NCI-H1694 treated with DMSO at 0.1 percent for 48 hours (cell line): ENCODE results near the gene LRRC70.

Experiments
- DNase-seq: peaks from one replicate; lab custom pipeline; 2025; lab: John Stamatoyannopoulos, UW

The LRRC70 gene

DNA sequence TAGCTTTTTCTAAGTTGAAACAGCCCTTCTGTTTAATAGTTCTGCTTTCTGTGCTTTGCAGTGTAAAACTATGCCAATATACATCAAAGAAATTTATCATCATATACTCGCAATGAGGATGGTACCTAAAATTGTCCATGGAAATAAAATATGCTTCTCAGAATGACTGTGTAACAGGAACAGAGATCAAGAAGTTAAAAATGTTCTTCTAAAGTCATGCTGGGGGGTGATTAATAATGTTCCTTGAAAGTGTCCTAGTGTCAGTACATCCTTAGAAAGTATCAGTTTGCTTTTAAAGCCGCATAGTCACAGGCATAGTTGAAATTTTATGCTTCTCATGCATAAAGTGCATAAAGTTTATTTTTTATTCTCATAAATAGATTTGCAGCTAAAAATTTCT is 4.0 kb upstream of the LRRC70 start:
- no peak for DNase-seq

DNA sequence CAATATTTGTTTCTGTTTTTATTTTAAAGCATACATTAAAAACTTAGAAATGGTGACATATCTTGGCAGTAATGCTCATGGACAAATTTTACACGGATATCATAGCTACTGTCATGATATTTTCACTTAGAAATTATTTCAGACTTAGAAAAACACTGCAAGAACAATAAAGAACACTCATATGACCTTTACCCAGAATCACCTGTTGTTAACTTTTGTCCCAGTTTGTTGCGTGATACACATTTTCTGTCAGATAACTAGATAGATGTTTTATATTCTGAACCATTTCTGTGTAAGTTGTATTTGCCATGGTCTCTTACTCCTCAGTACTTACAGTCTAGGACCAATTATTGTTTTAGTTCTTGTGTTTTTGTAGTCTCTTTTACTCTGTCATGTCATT is 3.6 kb upstream of the LRRC70 start:
- DNase-seq, result no peak

- no peak for DNase-seq
Measured at GRCh38 chr5:62575489-62575888, 3.1 kb upstream of the LRRC70 start.

- DNase-seq, result no peak
Measured at GRCh38 chr5:62576570-62577170, 1.9 kb upstream of the LRRC70 start.

DNA sequence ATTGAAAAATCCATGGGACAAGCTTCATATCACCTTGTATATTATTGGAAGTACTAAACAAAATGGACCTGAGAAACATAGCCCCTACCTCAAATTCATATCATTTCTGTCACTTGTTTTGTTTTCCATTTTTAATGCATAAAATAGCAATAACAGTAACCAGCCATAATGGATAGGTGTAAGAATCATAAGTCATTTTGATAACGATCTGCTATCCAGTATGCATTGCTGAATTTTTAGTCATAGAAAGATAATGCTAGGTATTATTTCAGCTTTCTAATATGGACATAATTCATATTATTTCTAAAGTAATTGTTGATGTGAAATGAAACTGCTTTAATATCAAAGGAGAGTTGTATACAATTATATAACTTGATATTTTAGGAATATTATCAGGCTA is 1.1 kb upstream of the LRRC70 start:
- no peak for DNase-seq

DNA sequence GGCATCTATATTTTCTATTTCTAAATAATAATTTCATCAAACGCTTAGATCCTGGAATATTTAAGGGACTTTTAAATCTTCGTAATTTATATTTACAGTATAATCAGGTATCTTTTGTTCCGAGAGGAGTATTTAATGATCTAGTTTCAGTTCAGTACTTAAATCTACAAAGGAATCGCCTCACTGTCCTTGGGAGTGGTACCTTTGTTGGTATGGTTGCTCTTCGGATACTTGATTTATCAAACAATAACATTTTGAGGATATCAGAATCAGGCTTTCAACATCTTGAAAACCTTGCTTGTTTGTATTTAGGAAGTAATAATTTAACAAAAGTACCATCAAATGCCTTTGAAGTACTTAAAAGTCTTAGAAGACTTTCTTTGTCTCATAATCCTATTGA is 1.1 kb downstream of the LRRC70 start:
- DNase-seq, result no peak

- no peak for DNase-seq
Measured at GRCh38 chr5:62581836-62582597, 3.4 kb downstream of the LRRC70 start.

DNA sequence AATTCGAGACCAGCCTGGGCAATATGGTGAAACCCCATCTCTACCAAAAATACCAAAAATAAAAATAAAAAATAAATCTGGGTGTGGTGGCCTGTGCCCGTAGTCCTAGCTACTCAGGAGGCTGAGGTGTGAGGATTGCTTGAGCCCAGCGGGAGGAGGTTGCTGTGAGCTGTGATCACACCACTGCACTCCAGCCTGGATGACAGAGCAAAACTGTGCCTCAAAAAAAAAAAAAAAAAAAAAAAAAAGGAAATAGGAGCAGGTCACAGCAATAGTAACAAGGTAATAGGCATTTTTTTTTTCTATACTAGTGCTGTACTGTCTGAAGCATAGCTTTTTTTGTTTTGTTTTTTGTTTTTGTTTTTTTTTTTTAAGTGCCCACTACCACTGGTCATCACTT is 5.8 kb downstream of the LRRC70 start:
- no peak for DNase-seq

DNA sequence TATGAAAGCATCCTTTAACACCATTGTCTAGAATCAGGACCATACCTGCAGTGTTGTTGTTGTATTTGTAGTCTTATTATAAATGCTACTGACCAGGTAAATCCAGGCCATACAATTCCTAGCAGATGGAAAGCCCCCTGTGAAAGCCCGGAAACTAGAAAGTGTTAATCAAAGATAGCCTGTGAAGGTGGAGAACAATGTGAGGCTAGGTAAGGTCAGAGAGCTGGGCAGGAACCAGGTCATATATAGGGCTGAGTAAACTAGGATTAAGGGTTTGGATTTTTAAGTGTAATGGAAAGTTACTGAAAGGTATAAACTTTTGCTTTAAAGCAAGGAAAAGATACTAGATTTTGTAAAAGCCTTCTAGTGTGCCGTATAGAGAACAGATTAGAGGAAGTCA is 6.7 kb downstream of the LRRC70 start:
- no peak for DNase-seq

GRCh38 chr5:62585751-62586150 is 7.1 kb downstream of the LRRC70 start:
- no peak for DNase-seq

DNA sequence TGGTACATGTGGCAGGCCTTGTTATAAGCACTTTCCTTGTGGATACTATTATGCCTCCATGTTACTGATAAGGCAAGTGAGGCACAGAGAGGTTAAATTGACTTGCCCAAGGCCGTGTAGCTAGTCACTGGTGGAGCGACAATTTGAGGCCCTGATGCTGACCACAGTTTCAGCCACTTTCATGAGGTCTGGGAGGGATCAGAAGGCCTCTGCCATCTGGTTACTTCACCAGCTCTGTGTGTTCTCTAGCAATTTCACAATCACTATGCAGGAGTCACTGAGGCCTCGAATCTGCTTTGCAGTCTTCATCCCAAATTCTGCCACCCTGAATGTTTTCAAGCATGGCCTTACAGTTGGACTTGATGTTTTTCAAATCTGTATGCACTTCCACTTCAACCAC is 9.1 kb downstream of the LRRC70 start:
- no peak for DNase-seq

GRCh38 chr5:62588668-62589067 is 10.0 kb downstream of the LRRC70 start:
- DNase-seq, result no peak

- DNase-seq, result no peak
Measured at GRCh38 chr5:62589504-62589903, 10.9 kb downstream of the LRRC70 start.

DNA sequence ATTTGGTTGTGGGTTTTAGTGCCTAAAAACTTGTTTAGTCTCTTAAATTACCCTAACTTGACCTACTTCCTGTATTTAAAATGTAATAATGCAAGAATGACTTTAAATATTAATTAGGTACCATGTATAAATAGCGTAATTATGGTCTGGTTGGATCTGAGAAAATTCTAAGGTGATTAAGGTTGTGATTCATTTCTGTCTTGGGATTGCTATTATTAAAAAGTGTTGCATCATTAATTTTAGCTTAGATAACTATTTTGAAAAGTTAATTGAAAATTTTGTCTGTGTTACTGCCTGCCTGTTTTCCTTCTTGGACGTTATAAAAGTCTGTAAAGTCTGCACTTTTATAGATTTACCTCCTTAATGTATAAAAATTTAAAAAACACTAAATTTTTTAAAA is 11.8 kb downstream of the LRRC70 start:
- DNase-seq, result no peak

DNA sequence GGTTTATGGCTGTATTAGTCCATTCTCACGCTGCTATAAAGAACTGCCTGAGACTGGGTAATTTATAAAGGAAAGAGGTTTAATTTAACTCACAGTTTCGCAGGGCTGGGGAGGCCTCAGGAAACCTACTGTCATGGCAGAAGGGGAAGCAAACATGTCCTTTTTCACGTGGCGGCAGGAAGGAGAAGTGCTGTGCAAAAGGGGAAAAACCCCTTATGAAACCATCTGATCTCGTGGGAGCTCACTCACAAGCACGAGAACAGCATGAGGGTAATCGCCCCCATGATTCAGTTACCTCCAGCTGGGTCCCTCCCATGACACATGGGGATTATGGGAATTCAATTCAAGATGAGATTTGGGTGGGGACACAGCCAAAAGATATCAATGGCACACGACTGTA is 13.9 kb downstream of the LRRC70 start:
- DNase-seq, result no peak

DNA sequence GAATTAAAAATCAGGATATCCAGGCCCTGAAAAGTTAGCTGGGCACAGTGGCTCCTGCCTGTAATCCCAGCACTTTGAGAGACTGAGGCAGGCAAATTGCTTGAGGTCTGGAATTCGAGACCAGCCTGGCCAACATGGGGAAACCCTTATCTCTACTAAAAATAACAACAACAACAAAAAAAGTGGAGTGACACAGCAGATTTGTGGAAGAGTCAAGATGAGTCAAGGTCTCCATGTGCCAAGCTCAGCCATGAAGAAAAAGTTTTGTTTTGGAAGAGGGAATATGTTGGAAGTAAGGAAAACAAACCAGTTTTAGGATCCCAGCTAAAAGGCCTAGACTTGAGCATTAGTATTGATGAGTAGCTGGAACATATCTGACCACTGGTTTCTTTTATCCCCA is 14.7 kb downstream of the LRRC70 start:
- no peak for DNase-seq

- no peak for DNase-seq
Measured at GRCh38 chr5:62594364-62594984, 15.9 kb downstream of the LRRC70 start.

DNA sequence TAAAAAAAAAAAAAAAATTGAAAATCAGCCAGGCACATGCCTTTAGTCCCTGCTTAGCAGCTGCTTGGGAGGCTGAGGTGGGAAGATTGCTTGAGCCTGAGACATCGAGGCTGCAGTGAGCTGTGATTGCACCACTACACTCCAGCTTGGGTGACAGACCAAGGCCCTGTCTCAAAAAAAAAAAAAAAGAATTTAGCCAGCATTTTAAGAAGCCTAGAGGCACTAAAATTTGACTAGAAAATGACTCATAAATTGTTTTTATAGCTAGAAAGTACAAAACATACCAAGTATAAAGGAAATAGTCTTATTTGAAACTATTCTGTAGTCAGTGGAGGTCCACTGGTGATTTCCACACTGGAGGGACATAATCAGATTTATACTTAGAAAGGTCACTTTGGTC is 17.5 kb downstream of the LRRC70 start:
- no peak for DNase-seq

DNA sequence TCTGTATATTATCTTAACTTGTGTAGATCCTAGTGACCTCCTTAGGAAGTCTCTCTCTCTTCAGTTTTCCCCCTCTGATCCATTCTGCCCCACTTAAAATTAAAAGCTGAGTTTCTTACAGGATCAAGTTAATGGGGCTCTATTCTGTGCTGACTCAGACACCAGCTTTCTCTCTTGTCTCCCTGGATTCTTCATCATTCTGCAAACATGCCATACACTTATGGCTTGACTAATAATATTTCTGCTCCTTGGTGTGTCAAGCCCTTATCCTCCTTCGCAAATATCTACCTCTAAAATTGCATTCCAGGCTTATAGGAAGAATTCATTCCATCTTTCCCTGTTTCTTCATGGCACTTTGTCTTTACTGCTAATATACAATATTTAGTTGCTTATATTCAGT is 18.1 kb downstream of the LRRC70 start:
- DNase-seq, result no peak

- no peak for DNase-seq
Measured at GRCh38 chr5:62597314-62597713, 18.7 kb downstream of the LRRC70 start.

DNA sequence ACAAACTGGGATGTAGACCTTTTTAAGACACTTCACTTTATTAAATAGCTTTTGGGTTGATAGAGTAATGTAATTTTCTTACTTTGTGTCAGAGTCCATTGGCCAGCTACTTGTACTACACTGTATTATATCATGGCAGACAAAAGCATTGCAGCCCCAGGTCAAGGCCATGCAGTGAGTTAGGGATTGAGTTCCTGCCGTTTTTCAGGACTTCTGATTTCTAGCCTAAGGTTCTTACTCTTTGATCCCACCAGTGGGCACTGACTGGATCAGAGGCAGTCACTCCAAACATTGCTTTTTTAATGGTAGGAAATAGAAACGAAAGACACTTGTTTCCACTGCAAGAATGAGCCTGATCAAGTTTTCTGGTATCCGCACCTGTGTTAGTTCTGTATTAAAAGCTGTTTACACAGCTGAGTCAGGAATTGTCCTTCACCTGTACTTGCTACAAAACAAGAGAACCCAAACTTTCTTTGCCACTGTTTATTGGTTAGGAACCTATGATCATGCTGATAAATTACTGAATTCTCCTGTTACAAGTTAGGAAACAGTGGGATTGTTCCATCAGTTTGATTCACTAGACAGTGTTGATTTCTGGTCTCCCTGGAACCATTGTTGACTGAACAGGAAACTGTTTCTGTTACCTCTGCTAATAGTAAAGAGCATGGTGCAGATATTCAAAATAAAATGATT is 22.1 kb downstream of the LRRC70 start:
- no peak for DNase-seq

DNA sequence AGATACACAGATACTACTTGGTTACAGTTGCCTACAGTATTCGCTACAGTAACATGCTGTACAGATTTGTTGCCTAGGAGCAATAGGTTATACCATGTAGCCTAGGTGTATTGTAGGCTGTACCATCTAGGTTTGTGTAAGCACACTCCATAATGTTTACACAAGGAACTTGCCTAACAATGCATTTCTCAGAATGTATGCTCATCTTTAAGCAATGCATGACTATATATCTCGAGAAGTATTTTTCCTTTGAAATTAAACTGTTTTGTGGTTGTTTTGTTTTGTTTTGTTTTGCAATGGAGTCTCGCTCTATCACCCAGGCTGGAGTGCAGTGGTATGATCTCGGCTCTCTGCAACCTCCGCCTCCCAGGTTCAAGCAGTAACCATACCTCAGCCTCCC is 25.3 kb downstream of the LRRC70 start:
- no peak for DNase-seq

- no peak for DNase-seq
Measured at GRCh38 chr5:62605638-62606037, 27.0 kb downstream of the LRRC70 start.
